ENCODE measurements around the gene LPXN. TPM values are rescaled to one million over a fixed set of nuclear protein-coding genes. Genes with fewer than 3 reads are reported as not detected.

Gene LPXN
- polyA plus RNA-seq, 5 donors = 8.1 to 10.6 (median 10.4) TPM

DNA sequence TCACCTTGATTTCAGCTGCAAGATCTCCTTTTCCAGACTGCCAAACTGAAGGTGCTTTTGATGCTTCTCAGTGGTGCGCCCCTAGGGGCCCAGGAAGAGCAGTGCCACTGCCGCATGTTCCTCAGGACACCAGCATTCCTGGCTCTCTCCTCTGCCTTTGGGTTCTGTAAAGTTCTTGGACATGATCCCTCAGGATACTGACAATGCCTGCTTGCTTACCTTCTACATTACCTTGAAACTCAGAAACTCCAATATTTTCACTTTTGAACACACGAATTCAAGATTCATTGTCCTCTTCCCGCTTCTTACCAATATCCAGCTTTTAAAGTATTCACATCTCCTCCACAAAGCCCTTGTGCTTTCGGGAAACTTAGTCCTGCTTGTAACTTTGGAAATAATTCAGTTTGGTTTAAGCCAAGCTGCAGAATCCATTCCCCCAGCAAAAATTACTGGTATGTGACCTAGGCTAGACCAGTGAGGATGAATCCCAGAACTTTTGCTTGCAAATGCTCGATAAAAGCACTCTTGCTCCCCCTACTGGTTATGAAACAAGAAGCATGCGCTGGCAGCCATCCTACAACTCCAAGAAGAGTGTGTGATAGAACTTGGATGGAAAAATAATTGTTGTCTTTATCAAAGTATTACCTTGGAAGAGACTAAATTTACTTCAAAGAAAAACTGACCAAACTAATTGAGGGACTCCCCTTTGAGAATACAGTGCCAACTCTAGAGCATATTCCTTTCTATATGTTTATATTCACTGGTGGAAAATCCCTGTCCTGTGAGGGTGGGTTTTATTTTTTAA lies 51.2 kb downstream of the LPXN start:
- peak; percentile 45 to 62 for DNase-seq

- peak; percentile 15 to 17 for DNase-seq
These were observed 61.8 kb downstream of the LPXN start for GRCh38 chr11:58513747-58514367.

- DNase-seq = no peak
These were observed 64.0 kb downstream of the LPXN start for GRCh38 chr11:58511636-58512035.

- DNase-seq = no peak
These were observed 65.9 kb downstream of the LPXN start for GRCh38 chr11:58509748-58510147.

DNA sequence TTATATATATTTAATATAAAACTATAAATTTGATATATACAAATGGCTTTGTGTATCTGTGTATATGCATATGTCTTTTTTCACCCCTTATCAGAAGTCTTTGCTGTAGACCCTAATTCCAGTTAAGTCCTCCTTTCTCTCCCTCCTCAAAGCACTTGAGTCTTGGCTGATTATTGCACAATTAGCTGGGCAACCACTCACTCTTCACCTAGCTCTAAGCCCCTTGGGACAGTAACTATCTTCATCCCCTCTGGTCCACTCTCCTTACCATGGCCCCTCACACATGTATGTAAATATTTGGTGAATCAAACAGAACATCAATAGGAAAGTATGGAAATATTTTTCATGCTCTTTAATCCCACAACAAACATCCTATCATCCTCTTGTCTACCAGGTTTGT lies 66.8 kb downstream of the LPXN start:
- DNase-seq = no peak

DNA sequence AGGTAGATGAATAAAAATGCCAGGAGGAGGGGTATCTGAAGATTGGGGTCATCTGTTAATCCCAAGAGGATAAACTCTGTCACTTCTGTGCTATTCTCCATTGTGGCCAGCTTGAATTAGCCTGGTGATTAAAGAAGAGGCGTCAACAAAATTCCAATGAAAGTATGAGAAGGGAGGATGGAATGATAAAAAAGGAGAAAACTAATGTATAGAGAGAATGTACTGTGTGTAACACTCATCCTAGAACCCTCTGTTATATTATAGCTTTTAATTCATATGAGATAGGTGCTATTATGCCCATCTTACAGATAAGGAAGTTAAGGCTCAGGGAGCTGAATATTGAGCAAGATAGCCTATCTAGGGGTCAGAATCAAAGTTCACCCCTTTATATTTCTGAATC lies 67.7 kb downstream of the LPXN start, which contains the start of gene OR5B21:
Gene OR5B21, minus strand, starts transcription at position 101 of the 400 bp plus-strand sequence. Its CDS starts 0 bp downstream, at position 101.
- DNase-seq = no peak

- DNase-seq = no peak
These were observed 68.3 kb downstream of the LPXN start for GRCh38 chr11:58507355-58507754.

GRCh38 chr11:58506935-58507334 lies 68.7 kb downstream of the LPXN start:
- DNase-seq = no peak

- DNase-seq = no peak
These were observed 69.8 kb downstream of the LPXN start for GRCh38 chr11:58505849-58506248.

- DNase-seq = no peak
These were observed 71.4 kb downstream of the LPXN start for GRCh38 chr11:58504232-58504631.

GRCh38 chr11:58503361-58503856 lies 72.2 kb downstream of the LPXN start:
- DNase-seq = no peak

DNA sequence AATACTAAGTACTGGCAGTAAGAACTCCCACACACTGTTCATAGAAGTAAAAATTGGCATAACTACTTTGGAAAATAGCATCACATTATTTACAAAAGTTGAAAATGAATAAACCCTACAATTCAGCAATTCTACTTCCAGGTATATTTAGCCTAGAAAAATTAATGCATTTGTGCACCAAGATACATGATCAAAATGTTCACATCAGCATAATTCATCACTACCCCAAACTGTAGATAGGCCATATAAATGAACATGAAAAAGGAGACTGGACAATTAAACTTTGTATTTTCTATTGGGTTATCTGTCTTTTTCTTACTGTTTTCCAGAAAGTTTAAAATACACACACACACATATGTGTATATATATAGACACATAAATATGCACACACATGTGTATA lies 73.7 kb downstream of the LPXN start:
- no peak for DNase-seq

DNA sequence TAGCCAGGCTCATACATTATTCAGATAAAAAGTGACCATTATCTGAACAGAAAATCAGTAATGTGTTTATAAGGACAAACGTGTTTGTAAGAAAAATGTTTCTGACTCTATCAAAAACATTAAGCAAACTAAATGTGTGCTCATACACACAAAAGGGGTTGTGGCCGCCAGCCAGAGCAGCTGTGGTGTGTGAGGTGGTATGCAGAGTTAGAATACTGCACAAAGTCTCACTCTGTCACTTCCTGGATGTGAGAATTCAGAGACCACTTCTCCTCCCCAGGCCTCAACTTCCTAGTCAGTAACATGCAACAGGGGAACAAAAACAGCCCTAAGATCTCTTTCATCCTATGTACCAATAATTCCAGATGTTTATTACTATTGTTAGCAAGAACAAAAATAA lies 77.2 kb downstream of the LPXN start:
- DNase-seq = no peak

DNA sequence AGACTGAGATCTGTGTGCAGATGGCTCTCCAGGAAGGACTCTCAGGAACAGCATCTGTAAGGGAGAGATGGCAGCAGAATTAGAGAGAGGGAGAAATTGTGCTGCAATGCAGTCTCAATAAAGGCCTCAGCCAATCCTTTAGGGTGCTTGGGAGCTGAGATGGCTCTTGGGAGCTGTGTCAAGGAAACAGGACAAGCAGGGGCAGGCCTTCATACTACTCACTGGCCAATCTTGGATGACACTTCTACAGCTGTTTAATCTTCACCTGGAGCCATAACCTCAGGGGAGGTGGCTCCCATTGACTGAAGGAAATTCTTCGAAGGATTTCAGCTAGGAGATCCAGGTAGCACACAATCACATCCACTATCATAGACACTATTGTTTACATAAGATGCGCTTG lies 77.7 kb downstream of the LPXN start:
- DNase-seq = no peak

DNA sequence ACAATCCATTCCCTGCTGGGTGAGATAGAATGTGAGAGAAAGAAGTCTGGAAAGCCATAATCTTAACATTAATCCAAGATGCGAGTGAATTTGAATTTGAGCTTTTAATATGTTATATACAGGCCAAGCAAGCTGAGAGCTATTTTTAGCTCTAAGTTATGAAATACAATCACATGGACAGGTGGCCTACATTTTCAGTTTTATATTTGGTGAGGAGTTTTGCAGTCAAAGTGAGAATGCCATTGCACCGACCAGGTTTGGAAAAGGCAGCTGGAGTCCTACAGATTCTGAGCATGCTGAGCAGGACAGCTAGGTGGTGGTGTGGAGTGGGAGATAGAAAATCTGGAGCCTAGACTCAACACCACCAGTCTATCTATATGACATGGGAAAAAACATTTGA lies 79.8 kb downstream of the LPXN start:
- DNase-seq = no peak

GRCh38 chr11:58494101-58494500 lies 81.6 kb downstream of the LPXN start:
- DNase-seq = no peak

- no peak for DNase-seq
These were observed 82.0 kb downstream of the LPXN start for GRCh38 chr11:58493676-58494075.

DNA sequence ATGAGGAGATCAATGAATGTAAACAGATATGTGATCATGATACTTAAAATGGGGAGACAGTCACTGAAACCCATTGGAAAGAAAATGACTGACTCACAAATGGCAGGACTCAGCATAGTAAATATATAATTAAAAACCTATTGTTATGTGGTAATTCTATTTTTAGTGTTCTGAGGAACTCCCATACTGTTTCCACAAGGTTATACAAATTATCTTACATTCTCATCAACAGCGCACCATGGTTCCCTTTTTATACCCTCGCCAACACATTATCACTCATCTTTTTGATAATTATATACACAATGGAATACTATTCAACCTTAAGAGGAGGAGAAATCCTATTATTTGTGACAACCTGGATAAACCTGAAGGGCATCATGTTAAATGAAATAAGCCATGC lies 84.8 kb downstream of the LPXN start:
- DNase-seq = no peak

DNA sequence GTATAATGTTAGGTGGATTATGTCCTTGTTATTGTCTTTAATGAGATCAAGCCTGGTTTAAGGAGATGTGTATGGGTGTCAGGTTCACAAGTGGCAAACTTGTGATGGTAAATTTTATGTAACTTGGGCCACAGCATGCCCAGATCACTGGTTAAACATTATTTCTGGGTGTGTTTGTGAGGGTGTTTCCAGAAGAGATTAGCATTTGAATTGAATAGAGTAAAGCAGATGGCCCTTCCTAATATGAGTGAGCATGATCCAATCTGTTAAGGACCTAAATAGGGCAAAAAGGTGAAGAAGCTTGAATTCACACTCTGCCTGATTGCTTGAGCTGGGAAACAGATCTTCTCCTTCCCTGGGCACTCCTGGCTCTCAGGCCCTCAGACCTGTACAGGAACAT lies 88.5 kb downstream of the LPXN start:
- DNase-seq = no peak

- DNase-seq = no peak
These were observed 89.7 kb downstream of the LPXN start for GRCh38 chr11:58485961-58486360.
